Kidney tubule cell (primary cell): ENCODE measurements around the gene IFNGR2.
"Not testable (repeated sequence)": the region's sequence is repeated elsewhere in the genome, so short reads cannot be mapped to it uniquely, and the experiment has no call there.

ENCODE experiments used
- DNase-seq: peaks from one replicate; pipeline ENCODE4 v3.0.0-alpha.2; 2018; ENCODE audit warnings: low spot score

Gene IFNGR2

DNA sequence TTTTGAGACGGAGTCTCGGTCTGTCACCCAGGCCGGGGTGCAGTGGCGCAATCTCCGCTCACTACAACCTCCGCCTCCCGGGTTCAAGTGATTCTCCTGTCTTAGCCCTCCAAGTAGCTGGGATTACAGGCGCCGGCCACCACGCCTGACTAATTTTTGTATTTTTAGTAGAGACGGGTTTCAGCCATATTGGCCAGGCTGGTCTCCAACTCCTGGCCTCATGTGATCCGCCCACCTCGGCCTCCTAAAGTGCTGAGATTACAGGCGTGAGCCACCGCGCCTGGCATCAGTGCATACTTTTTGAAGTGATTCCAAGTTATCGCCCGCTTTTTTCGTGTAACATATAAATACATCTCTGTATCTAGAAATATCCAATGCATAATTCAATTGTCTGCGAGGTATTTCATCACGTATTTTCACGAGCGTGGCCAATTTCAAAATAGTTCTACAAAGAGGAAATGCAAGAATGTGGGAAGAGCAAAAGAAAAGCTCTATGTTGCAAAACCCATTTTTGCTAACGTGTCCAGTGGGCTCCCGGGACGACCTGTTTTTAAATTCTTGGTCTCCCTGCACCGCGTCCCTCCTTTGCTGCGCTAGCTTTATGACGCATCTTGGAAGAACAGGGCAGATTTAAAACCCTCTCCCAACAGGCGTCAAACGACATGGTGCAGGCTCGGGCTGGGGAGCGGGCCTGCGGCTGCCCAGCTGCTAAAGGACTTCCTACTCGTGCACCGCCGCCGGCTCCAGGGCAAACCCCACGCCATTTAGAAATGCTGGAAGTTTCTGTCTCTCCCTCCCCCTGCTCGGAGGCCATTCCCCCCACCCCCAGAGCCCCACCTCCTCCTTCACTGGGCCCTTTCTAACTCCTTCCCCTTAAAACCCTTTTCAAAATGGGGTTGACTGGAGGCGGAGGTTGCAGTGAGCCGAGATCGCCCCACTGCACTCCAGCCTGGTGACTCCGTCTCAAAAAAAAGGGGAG is 923 bp upstream of the IFNGR2 start:
- DNase-seq: peak; percentile 48

DNA sequence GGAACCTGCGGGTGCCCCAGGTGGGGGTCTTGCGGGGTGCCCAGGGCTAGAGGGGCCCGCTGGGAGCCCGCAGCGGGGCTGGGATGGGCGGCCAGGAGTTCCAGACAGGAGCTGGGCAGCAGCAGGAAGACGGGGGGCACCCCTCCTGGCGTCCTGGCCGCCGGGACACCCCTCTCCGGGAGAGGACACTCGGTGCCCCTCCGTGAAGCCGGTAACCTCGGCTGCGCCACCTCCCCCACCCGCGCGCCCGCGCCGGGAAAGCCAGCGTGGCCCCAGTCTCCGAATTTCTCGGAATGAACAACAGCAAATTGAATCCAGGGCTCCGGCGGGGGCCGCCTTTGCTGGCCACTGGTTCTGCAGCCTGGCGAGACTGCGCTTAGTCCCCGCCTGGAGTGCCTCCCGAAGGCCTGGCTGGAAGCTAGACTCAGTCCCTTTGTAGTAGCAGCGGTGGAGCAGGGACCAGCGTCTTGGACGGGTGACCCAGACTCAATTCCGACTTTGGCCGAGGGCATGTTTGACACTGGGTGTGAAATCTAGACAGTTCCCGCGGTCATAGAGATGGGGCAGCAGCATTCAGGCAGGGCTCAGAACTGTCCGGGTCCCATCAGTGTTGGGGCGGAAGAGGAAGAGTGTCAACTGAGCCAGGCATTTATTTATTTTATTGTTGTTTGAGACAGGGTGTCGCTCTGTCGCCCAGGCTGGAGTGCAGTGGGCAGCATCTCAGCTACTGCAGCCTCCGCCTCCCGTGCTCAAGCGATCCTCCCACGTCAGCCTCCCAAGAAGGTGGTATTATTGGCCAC is 773 bp downstream of the IFNGR2 start:
- peak; percentile 50 for DNase-seq

DNA sequence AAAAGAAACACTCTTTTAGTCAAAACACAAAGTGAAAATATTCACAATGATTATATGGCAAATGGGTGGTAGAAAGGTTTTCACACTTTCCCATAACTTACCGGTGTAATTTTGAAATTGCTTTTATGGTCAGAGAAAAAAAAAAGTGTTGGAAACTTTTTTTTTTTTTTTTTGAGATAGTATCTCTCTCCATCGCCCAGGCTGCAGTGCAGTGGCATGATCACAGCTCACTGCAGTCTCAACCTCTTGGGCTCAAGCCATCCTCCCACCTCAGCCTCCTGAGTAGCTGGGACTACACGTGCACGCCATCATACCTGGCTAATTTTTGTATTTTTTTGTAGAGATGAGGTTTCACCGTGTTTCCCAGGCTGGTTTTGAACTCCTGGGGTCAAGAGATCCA is 3.3 kb downstream of the IFNGR2 start:
- no peak for DNase-seq

DNA sequence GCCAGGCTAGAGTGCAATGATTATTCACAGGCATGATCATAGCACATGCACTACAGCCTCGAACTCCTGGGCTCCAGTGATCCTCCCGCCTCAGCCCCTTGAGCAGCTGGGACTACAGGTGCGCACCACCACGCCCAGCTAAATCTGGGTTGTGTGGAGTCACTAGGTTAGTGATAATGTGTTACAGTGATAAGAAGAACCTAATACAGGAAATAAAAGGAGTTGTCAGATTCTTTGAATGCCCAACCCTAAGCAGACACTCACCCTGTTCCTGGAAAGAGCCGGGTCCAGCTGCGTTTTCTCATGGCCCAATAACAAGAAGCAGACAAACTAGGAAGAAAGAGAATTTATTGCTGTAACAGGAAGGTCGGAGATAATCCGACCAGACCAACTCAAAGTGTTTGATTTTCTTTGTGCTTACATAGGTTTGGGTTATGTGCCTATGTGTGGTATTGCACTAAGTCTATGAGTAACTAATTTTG is 8.8 kb downstream of the IFNGR2 start:
- DNase-seq: no peak

DNA sequence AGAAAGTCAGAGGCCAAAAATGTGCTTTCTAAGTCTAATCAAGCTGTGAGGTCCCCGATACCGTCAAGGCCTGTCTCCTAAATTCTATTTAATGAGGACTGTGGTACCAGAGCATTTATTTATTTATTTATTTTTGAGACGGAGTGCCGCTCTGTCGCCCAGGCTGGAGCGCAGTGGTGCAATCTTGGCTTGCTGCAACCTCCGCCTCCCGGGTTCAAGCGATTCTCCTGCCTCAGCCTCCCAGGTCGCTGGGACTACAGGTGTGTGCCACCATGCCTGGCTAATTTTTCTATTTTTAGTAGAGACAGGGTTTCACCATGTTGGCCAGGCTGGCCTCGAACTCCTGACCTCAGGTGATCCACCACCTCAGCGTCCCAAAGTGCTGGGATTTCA is 9.2 kb downstream of the IFNGR2 start:
- not testable (repeated sequence) for DNase-seq

DNA sequence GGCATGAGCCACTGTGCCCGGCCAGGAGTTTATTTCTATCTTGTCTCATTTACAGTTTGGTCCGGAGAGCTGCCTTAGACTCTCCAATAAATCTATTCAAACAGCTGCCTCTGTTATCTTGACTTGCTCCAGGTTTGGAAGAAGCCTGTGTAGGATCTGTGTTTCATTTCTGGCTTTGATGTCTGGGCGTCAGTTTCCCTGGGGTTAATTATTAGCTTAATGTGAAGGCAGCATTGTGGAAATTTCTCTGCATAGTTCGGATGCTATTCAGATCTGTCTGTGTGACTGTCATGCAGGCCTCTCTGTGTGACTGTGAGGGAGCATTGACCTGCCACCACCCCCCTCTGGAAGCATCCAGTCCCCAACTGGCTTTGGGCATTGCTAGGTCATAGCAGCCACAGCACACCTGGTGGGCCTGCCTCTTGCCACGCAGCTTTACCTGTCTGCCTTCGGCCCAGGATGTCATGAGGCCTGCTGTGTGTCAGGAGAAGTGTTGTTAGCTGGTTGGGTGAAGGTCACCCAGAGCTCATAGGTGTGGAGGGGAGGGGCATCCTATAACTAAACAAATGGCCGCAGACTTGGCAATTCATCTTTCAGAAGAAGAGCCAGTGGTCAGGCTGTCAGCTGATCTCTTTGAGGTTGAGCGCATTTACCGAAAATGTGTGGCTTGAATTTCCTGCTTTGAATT is 9.8 kb downstream of the IFNGR2 start:
- peak; percentile 88 for DNase-seq

DNA sequence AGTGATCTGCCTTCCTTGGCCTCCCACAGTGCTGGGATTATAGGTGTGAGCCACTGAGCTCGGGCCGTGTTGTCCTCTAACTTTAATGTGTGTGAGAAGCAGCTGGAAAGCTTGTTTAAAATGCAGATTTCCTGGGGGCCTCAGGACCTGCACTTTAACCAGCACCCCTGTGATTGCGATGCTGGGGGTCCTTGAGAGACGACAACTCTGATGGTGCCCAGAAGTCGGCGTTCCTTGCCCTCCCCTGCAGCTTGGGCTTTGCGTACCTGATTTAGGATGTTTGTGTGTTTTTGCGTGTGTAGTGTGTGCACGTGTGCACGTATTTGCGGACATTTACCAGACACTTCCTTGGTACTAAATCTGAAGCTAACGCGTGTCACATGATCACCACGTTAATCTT is 10.9 kb downstream of the IFNGR2 start:
- DNase-seq: no peak

DNA sequence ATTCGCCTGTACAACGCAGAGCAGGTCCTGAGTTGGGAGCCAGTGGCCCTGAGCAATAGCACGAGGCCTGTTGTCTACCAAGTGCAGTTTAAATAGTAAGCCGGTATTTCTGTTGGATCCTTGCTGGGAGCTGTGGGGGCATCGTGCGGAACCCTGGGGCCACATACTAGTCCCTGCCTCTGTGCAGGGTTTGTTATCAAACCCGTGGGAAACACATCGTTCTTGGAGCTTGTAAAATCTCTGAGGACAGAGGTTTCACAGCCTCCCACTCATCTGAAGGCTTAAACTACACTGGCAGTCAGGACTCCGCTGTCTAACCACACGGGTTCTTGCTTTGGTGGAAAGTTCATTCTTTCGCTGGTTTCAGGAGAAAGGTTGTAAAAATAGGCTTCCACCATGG is 11.7 kb downstream of the IFNGR2 start:
- no peak for DNase-seq

DNA sequence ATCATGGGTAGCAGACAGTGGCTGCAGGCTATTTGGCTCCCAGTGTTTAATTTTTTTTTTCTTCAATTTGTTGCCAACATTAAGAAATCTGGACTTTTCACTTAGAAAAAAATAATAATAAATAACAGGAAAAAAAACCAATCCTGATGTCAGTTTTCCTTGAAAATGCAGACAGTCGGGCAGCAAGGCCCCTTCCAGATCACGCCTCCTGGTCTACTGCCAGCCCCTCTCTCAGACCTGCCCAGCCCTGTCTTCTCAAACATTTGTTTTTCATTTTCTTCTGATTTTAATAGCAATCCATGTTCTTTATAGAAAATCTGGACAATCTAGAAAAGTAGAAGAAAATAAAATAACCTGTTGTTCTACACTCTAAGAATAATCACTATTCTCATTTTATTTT is 15.5 kb downstream of the IFNGR2 start:
- no peak for DNase-seq

DNA sequence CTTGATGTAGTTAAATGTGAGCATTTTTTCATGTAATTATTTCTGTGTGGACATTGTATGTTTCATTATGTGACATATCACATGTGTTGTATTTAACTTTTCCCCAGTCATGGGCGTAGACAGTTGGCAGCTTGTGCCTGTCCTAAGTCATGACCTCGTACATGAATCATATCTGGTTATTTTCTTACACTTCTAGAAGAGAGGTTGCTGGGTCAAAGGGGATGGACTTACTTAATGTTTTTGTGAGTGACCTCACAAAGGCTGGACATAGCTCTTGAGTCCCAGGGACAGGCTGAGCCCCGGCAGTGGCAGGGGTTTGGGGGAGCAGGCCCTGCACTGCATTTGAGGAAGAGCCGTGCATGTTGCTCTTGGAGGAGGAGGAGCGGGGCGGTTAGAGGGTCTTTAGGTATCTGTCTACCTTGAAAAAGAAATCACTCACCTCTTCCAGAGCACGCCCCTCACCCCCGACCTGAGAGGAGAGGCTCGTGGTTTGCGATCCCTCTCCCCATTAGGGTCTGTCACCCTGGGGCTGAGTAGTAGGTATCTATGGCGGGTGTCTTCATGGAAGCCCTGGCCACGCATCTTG is 16.4 kb downstream of the IFNGR2 start:
- DNase-seq: peak; percentile 57

DNA sequence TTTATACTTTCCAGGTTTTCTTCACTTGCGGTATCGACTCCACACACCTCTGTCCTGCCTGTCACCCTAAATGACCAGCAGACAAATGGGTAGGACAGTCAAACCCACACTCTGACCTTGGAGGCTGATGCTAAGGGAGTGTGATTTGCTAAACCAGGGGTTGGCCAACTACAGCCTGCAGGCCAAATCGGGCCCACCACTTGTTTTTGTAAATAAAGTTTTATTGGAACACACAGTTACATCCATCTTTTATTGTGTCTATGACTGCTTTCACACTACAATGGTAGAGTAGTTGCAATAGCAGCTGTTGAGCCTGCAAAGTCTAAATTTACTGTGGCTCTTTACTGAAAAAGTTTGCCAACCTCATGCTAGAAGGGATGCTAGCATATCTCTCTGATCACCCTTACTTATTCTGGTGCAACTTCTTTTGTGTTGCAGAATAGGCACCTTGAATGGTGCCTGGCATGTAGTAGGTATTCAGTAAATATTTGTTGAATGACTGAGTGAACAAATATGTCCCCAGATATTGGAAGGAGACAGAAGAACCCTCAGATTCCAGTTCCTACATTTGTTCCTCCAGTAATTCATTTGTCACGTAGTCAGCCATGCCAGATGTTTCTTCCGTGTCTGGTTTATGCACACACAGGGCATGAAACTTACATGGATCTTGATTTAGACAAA is 18.6 kb downstream of the IFNGR2 start:
- no peak for DNase-seq

DNA sequence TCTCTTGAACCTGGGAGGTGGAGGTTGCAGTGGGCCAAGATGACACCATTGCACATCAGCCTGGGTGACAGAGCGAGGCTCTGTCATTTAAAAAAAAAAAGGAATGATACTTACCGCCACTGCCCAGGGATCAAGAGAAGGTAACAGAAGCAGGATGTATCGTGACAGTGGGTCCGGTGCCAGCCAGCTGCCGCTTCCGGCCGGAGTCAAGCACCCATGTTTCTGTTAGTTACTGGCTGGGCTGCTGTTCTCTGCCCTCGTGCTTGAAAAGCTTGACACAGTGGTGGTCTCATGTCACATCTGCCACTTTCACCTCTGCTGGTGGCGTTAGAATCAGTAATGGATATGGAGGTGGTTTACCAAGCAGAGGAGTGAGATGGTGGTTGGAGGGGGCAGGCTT is 21.0 kb downstream of the IFNGR2 start:
- no peak for DNase-seq

DNA sequence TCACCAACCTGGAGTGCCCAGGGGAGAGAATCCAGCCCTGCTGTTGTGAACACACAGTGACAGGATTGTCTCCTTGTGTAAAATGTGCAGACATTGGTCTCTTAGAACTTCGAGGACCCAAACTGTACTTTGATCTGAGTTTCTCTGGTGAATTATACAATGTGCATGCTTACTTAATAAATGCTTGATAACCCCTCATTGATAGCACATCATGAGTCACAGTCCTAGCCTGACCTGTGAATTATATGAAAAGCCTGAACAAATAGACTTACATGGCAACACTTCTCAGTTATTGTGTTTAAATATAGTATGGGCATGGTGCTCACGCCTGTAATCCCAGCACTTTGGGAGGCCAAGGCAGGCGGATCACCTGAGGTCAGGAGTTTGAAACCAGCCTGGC is 22.6 kb downstream of the IFNGR2 start:
- no peak for DNase-seq

DNA sequence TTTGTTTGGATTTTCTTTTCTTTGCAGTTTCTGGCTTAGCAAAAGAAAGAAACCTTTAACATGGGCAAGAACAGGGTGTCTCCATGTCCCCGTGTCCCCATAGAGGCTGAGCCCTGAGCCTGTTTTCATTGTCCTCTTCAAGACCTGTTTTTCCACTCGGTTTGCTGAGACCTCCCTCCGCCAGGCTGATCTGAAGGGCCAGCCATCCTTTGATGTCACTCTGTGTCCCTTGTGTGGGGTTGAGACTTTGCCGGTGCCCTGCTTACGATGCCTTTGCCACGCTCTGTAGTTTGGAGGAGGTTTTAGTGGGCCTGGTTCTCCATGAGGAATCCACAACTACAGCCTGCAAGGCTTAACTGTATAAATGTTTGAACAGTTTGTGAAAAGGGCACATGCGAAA is 23.8 kb downstream of the IFNGR2 start:
- no peak for DNase-seq

DNA sequence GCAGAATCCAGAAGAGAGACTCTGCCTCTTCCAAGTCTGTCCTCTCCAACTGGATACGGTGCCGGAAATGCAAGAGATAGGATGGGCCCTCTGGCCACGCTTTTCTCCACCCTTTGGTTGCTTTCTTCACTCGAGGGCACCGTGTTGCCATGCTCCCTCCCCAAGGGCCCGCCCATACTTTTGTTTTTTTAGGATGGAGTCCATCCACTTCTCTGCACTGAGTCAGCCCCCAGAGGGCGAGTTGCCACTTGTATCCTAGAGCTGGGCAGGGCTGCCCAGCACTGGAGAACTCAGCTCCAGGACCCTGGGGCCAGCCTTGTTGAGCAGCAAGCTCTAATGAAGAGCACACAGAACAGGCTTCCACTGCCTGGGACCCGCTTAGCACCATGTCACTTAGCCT is 25.5 kb downstream of the IFNGR2 start:
- peak; percentile 49 for DNase-seq

DNA sequence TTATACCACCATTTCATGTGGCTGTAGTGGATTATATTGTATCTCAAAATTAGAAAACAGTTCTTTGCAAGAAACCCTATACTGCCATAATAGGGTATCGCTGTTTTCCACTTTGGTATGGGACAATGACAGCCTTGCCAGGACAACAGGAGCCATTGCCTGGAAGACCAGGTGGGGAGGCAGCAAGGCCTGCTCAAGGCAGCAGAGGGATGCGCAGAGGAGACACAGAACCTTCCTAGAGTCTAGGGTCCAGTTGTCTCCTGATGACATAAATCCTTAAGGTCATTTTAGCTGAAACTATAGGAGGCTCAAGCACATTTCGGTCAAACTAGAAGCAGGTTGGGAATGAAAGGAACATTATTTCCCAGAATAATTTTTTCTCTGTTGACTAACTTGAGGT is 27.6 kb downstream of the IFNGR2 start:
- no peak for DNase-seq

DNA sequence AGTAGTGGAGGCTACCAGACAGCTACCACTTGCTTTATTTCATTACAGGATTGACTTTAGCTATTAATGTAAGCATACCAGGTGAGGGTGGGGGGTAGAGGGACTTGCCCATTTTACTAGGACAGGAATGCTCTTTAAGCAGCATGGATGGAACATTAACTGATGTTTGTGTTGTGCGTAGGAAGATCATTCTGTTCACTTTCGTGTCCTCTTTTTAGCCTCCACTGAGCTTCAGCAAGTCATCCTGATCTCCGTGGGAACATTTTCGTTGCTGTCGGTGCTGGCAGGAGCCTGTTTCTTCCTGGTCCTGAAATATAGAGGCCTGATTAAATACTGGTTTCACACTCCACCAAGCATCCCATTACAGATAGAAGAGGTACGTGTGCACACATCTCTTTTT is 29.3 kb downstream of the IFNGR2 start:
- no peak for DNase-seq

DNA sequence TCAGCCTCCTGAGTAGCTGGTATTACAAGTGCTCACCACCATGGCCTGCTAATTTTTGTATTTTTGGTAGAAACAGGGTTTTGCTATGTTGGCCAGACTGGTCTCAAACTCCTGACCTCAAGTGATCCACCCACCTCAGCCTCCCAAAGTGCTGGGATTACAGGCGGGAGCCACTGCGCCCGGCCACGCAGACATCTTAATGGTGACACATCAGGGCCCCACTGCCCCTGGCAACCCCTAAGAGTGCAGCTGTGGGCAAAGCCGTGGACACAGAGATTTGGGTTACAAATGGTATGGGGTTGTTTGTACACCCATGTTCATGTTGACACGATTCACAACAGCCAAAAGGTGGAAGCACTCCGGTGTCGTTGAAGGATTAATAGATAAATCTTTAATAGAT is 29.8 kb downstream of the IFNGR2 start:
- DNase-seq: no peak

DNA sequence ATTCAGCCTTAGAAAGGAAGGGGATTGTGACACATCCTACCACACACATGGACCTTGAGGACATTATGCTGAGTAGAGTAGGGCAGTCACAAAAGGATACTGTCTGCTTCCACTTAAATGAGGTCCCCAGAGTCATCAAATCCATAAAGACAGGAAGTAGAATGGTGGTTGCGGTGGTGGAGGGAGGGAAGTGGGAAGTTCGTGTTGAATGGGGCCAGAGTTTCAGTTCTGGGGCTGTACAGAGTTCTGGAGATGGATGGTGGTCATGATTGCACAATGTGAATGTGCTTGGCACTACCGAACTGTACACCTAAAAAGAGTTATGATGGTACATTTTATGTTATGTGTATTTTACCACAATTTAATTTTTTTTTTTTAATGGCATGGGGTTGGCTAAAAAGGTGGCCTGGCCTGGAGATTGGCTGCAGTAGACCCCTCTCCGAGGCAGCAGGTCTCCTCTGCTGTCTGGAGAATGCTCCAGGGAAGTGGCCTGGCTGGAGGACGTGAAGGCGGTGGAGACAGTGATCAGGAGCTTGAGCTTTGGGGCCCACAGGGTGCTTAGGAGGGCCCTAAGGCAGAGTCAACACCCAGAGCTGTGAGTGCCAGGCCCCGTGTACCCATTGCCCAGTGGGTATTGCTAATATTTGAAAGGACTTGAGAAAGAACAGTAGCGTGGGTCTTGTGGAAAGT is 30.4 kb downstream of the IFNGR2 start:
- no peak for DNase-seq

DNA sequence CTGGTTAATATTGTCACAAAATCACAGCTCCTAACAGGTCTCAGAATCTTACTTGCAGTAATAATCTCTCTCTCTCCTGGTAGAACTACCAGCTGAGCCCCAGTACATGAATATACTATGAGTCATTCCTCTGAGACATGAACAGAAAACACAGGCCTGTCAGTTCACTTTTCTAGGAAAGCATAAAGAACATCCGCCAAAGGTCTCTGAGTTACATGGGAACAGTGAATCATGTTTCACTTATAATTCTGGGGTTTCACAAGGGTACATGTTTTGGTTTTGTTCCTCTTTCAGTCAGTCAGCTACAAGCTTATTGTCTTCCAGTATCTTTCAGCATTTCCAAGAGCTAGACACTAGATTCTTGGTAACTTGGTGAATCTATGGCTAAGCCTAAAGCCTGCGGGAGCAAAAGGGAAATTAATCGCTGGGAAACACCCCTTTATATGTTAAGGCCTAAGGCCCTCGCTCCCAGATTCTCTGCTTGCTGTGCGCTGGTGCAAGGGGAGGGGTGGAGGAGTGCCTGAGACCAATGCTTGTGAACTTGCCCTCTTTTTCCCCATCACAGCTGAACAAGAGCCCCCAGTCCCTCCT is 31.7 kb downstream of the IFNGR2 start:
- peak; percentile 85 for DNase-seq
